ENCODE results near the gene OSBPL10.

The OSBPL10 gene

GRCh38 chr3:31729082-31729481 lies 252.0 kb downstream of the OSBPL10 start:
- no peak overlapping the region for H3K4me3 ChIP-seq
- no peak overlapping the region for H3K27ac ChIP-seq
- no peak for TF ChIP-seq CTCF (IDR thresholded peaks at IDR 0.05)
- DNase-seq (ENCODE audit: low spot score) = no peak

GRCh38 chr3:31728403-31728802 lies 252.7 kb downstream of the OSBPL10 start:
- TF ChIP-seq CTCF (IDR thresholded peaks at IDR 0.05) = no peak
- DNase-seq (ENCODE audit: low spot score) = no peak
- Histone ChIP-seq H3K27ac (no peak overlapping the region), H3K4me3 (no peak overlapping the region)

DNA sequence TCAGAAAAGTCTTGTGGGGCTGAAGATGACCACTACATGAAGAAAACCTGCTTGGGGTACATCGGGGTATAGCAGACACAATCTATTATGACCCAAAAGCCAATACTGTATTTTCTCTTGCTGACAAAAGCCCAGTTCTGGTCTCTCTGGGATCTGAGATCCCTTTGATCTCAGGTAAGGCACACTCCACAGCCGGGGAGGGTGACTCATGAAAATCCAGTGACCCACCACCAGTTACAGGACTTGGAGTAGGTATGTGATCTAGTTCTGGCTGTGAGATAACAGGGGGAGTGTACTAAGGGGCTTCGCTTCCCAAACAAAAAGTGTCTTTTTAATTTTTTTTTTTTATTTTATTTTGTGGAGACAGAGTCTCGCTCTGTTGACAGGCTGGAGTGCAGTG lies 255.1 kb downstream of the OSBPL10 start:
- no peak for DNase-seq (ENCODE audit: low spot score)
- Histone ChIP-seq H3K4me3 (no peak overlapping the region), H3K27ac (no peak overlapping the region)
- TF ChIP-seq CTCF (IDR thresholded peaks at IDR 0.05) = no peak

DNA sequence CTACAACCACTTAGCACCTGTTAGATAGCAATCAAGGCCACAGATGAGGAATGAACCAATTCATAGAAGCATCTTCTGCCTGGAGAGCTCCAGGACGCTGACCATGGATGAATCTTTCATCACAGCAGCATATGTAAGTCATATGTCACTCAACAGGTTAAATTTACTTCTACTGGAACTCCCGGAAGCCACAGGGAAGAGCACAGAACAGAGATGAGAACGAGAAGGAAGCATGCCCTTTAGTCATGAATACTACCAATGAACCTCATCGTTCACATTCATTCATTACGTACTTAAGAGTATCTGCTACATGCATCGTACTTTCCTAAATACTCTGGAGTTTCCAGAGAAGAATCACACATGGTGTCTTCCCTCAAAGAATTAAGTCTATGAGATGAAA lies 255.5 kb downstream of the OSBPL10 start:
- no peak overlapping the region for H3K27ac ChIP-seq
- no peak for DNase-seq (ENCODE audit: low spot score)
- no peak overlapping the region for H3K4me3 ChIP-seq
- no peak for TF ChIP-seq CTCF (IDR thresholded peaks at IDR 0.05)

DNA sequence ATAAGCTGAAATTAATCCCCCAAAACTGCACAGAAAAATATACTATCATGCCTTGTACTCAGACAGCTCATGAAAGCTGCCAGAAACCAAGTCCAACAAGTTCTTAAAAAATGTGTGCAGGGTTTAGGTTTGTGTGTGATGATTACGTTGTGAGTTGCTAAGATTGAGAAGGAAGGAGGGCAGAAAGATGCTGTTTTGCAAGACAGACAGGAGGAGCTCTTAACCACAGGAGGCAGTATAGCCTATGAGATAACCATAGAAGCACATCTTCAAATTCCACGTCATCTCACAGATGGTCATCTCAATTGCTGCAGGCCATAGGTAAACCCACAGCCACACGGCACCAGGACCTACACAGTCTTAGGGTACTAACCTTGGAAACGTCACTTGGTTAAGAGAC lies 256.4 kb downstream of the OSBPL10 start:
- TF ChIP-seq CTCF (IDR thresholded peaks at IDR 0.05) = no peak
- Histone ChIP-seq H3K27ac (no peak overlapping the region), H3K4me3 (no peak overlapping the region)
- DNase-seq (ENCODE audit: low spot score) = no peak

DNA sequence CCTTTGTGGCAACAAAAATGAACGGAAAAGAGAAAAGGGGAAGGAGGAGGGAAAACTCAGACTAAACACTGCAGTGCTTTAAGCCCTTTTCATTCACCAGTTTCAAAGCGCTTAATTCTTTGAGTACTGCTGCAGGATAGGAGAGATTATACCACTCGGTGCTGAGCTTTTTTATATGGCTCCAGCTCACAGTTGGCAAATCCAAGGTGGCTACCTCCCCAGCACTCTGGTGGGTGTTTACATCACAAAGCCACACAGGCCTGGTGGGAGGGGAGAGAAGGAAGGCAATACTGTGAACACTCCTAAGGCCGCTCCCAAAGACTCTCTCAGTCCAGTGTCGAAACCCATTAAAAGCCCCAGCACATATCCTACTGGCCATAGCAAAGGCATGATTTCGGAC lies 256.9 kb downstream of the OSBPL10 start:
- TF ChIP-seq CTCF (IDR thresholded peaks at IDR 0.05) = no peak
- DNase-seq (ENCODE audit: low spot score) = no peak
- H3K27ac ChIP-seq = no peak overlapping the region
- no peak overlapping the region for H3K4me3 ChIP-seq

DNA sequence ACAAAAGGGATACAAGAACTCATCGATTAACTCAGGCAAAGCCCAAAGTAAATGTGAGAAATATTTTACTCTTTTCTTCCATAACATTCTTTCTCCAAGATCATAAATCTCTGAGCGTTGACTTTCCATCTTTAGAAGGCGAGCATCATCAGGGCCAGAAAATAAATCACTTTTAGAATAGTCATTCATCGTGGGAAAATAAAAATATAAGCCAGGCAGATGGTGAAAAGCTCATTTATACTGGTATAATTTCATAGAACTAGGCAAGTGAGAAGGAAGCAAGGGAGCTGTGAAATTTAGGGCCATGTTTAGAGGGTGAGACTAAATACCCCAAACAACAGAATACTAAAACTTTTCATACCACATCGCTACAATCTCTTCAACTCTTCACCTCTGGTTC lies 257.4 kb downstream of the OSBPL10 start:
- Histone ChIP-seq H3K4me3 (no peak overlapping the region), H3K27ac (no peak overlapping the region)
- TF ChIP-seq CTCF (IDR thresholded peaks at IDR 0.05) = no peak
- DNase-seq (ENCODE audit: low spot score) = no peak
